A673 (cell line): Measurements from ENCODE around the gene ZNF607. TPM values are rescaled to one million over a fixed set of nuclear protein-coding genes. Genes with fewer than 3 reads are reported as not detected.

ENCODE experiments used
- BruUV-seq: library from RNA; stranded (reverse); fragments of 400-500 nt; replicated peaks from 2 replicates; lab custom pipeline; 2021; lab: Mats Ljungman, UMichigan
- CTCF ChIA-PET: fragments of 300-600 bp; sonication (Branson Sonifier 250); formaldehyde crosslinking; loops from one replicate; lab custom pipeline; 2022; ENCODE audit warnings: antibody characterized with exemption; lab: Charles Lee
- POLR2A ChIA-PET: fragments of 300-600 bp; sonication (Branson Sonifier 250); formaldehyde crosslinking; loops from one replicate; lab custom pipeline; 2022; ENCODE audit warnings: antibody characterized with exemption; ENCODE audit not compliant: low non-redundant PET; lab: Charles Lee
- DNase-seq: peaks from one replicate; pipeline ENCODE4 v3.0.0-alpha.2; 2015; ENCODE audit warnings: low spot score
- H3K27ac ChIP-seq: fragments of 200-600 bp; sonication (generic); 2 replicates; pipeline ENCODE4 v1.5.1; 2016; ENCODE audit warnings: mixed run types, low read depth, mild to moderate bottlenecking, mixed read lengths, antibody characterized with exemption, low read length; ENCODE audit not compliant: poor library complexity, severe bottlenecking
- H3K27me3 ChIP-seq: fragments of 200-600 bp; sonication (generic); replicated peaks from 2 replicates; pipeline ENCODE4 v1.6.1; 2017; ENCODE audit warnings: mixed run types, low read depth, mild to moderate bottlenecking, mixed read lengths, antibody characterized with exemption, low read length; ENCODE audit not compliant: insufficient read depth, poor library complexity
- H3K36me3 ChIP-seq: fragments of 200-600 bp; sonication (generic); 2 replicates; pipeline ENCODE4 v1.6.1; 2016; ENCODE audit warnings: mixed run types, mild to moderate bottlenecking, mixed read lengths, antibody characterized with exemption, low read length; ENCODE audit not compliant: insufficient read depth, poor library complexity, severe bottlenecking
- H3K4me1 ChIP-seq: fragments of 200-600 bp; sonication (generic); 2 replicates; pipeline ENCODE4 v1.6.1; 2017; ENCODE audit warnings: mixed run types, mild to moderate bottlenecking, mixed read lengths, antibody characterized with exemption, low read length; ENCODE audit not compliant: insufficient read depth, poor library complexity, severe bottlenecking
- H3K4me3 ChIP-seq: fragments of 200-600 bp; sonication (generic); 2 replicates; pipeline ENCODE4 v1.5.1; 2016; ENCODE audit warnings: low read depth, mixed run types, mild to moderate bottlenecking, mixed read lengths, low read length; ENCODE audit not compliant: poor library complexity, severe bottlenecking
- H3K9me3 ChIP-seq: fragments of 200-600 bp; sonication (generic); 2 replicates; pipeline ENCODE4 v1.6.1; 2016; ENCODE audit warnings: mixed run types, low read depth, mild to moderate bottlenecking, mixed read lengths, antibody characterized with exemption, low read length; ENCODE audit not compliant: poor library complexity, severe bottlenecking
- EZH2 ChIP-seq: fragments of 200-600 bp; sonication (generic); IDR thresholded peaks from 2 replicates; pipeline ENCODE4 v1.6.1; 2017; ENCODE audit warnings: borderline replicate concordance, low read depth, mild to moderate bottlenecking, mixed read lengths, antibody characterized with exemption, low read length; ENCODE audit not compliant: poor library complexity, severe bottlenecking
- intact Hi-C: fragments of 100-400 bp; cut with micrococcal nuclease; formaldehyde crosslinking; loops from one replicate; pipeline ENCODE4 v1.10.0; 2022; ENCODE audit not compliant: unreplicated experiment
- total RNA-seq: library from RNA; stranded (reverse); gene quantifications from 2 replicates; pipeline ENCODE4 v1.2.3, GENCODE V29; 2021
- TF ChIP-seq, protein P1 (sequence below): fragments of 300-800, 200-600 bp; sonication (generic); conservative IDR thresholded peaks from 2 replicates; pipeline ENCODE4 v1.5.1; 2017; ENCODE audit warnings: low read depth, mild to moderate bottlenecking, antibody characterized with exemption, low read length, moderate library complexity, mixed read lengths

The ZNF607 gene
- total RNA-seq, 1 experiment from 2014 or later = 11.1 TPM

DNA sequence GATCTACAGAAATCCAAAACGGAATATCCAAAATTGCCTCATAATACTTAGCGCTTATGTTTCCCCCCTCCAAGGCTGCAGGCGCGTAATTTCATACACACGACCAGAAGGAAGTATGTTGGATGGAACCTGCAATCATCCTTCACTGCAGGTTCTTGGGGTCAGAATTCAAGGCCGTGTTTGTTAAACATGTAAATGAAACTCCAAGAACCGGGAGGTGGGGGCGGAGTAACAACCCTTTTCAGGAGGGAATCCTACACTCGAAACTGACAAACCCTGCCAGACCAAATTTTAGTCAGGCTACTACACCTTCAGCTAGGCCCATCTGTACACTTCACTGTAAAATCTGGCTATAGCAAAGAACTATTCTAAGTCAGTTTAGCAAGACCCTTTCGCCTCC is 1.3 kb downstream of the ZNF607 start:
- Histone ChIP-seq H3K4me3 (peak overlapping the region; percentile 74), H3K27ac (no peak overlapping the region)
- CTCF ChIA-PET = no interaction called here

DNA sequence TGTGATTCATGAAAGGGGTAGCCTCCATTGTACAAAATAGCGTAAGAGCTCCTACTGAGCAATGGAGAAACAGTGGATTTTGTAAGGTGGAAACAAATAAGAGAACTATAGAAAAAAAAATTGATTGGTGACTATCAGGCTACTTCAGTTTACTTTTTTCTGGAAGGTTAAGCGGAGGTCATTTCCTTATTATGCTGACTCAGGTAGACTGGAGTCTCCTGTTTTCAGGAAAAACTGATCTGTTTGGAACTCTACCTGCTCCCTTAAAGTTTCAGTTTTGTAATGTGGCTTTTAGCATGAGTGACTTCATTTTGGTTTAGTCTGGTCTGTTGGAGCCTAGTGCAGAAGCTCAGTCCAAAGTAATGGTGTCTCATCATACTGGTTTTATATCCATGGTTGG is 3.4 kb downstream of the ZNF607 start:
- intact Hi-C loops = no loop called here
- CTCF ChIA-PET = no interaction called here

More for the DNA sequence above, 1.3 kb downstream of the ZNF607 start:
- Histone ChIP-seq H3K27me3 (no peaks in the 10 kb centered on the region), H3K9me3 (no peaks in the 10 kb centered on the region), H3K36me3 (no peaks in the 10 kb centered on the region), H3K4me1 (no peaks in the 10 kb centered on the region)
- TF ChIP-seq, protein P1, sequence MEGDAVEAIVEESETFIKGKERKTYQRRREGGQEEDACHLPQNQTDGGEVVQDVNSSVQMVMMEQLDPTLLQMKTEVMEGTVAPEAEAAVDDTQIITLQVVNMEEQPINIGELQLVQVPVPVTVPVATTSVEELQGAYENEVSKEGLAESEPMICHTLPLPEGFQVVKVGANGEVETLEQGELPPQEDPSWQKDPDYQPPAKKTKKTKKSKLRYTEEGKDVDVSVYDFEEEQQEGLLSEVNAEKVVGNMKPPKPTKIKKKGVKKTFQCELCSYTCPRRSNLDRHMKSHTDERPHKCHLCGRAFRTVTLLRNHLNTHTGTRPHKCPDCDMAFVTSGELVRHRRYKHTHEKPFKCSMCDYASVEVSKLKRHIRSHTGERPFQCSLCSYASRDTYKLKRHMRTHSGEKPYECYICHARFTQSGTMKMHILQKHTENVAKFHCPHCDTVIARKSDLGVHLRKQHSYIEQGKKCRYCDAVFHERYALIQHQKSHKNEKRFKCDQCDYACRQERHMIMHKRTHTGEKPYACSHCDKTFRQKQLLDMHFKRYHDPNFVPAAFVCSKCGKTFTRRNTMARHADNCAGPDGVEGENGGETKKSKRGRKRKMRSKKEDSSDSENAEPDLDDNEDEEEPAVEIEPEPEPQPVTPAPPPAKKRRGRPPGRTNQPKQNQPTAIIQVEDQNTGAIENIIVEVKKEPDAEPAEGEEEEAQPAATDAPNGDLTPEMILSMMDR = no peak
- no peak for TF ChIP-seq EZH2
- no peak for DNase-seq
- POLR2A ChIA-PET = no interaction called here
- intact Hi-C loops = no loop called here
- TSS peak; percentile 50 for BruUV-seq

DNA sequence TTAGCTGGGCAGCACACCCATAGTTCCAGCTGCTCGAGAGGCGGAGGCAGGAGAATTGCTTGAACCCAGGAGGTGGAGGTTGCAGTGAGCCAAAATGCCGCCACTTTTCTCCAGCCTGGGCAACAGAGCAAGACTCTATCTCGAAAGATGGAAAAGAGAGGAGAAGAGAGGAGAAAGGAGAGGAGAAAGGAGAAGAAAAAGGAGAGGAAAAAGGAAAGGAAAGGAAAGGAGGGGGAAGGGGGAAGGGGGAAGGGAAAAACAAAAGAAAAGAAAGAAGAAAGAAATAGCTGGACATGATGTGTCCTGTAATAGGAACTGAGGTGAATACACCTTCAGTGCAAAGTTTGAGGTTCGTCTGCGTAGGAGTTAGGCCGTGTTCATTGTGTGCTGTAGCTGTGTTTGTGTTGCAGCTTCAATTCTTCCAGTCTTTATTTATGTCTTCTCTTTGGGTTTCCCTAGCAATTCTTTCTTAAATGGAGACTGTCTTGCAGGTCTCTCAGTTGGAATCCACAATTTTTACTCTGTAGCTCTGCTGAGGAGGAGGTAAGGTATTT is 13.4 kb downstream of the ZNF607 start:
- Histone ChIP-seq H3K4me1 (no peaks in the 10 kb centered on the region), H3K4me3 (no peak overlapping the region), H3K9me3 (peaks cover 6% of the 10 kb centered on the region), H3K36me3 (peaks cover 12% of the 10 kb centered on the region), H3K27me3 (no peaks in the 10 kb centered on the region), H3K27ac (no peak overlapping the region)
- CTCF ChIA-PET = interaction anchor here (0.6 kb wide), 1 partner anchor 9 kb away, joined by 7 read pairs; no protein-coding TSS in a partner anchor
- TF ChIP-seq, protein P1 = no peak
- TF ChIP-seq EZH2 = no peak
- DNase-seq = no peak
- intact Hi-C loops = no loop called here
- no TSS peak for BruUV-seq
- POLR2A ChIA-PET = no interaction called here

More for the DNA sequence above, 3.4 kb downstream of the ZNF607 start:
- Histone ChIP-seq H3K4me1 (no peaks in the 10 kb centered on the region), H3K36me3 (peaks cover 1% of the 10 kb centered on the region), H3K4me3 (no peak overlapping the region), H3K27me3 (no peaks in the 10 kb centered on the region), H3K27ac (no peak overlapping the region), H3K9me3 (peaks cover 4% of the 10 kb centered on the region)
- POLR2A ChIA-PET = no interaction called here
- no TSS peak for BruUV-seq
- no peak for DNase-seq
- no peak for TF ChIP-seq EZH2
- TF ChIP-seq, protein P1 = no peak
